ENCODE data around the gene SNRPD2. TPM values are rescaled to one million over a fixed set of nuclear protein-coding genes. Genes with fewer than 3 reads are reported as not detected.

The SNRPD2 gene
- total and polyA plus RNA-seq, 2 of the 8 experiments (the other 6 are each of a cell fraction or from before 2014, with no cell fraction given), result 645 to 759 TPM

GRCh38 chr19:45682908-45683307 is 8.8 kb downstream of the SNRPD2 start:
- H3K4me3 ChIP-seq (ENCODE audit: extremely low read depth in 1 of 4, insufficient read depth in 2 of 4, low read depth in 3 of 4, low read length in 4 of 4), result no peak overlapping the region
- peaks cover 2% of the 10 kb centered on the region for H3K23me2 ChIP-seq (ENCODE audit: low read depth, low read length)
- H3K36me3 ChIP-seq (ENCODE audit: control insufficient read depth in 2 of 4, insufficient read depth in 4 of 4, low read length in 3 of 4), result peaks cover 6 to 37% (median 22%) of the 10 kb centered on the region in 4 experiments
- H3K4me2 ChIP-seq (ENCODE audit: insufficient read depth in 1 of 2, low read depth in 2 of 2, low read length in 2 of 2), result no peak overlapping the region
- ChIA-PET CTCF (ENCODE audit: partially characterized antibody) (interaction anchor here (0.6 to 9.6 kb wide), 8 partner anchors 8 to 129 kb away, joined by 3 to 98 read pairs (median 4); partner anchors contain the start of genes QPCTL, SIX5 and SNRPD2), POLR2A (ENCODE audit: partially characterized antibody) (interaction anchor here (0.6 to 5.1 kb wide), 6 partner anchors 9 to 116 kb away, joined by 3 to 34 read pairs (median 4); partner anchors contain the start of genes QPCTL and SNRPD2)
- no peak overlapping the region for H3K9ac ChIP-seq (replicated peaks in 1 of 4; ENCODE audit: extremely low read depth in 1 of 4, low read depth in 3 of 4, low read length in 3 of 4)
- H3K4me1 ChIP-seq (replicated peaks in 1 of 4; ENCODE audit: control insufficient read depth in 3 of 4, insufficient read depth in 4 of 4, low read length in 3 of 4), result peaks cover 0 to 4% (median 2%) of the 10 kb centered on the region in 4 experiments; a peak in 4 of 7 replicates
- no peak overlapping the region for H2BK20ac ChIP-seq (ENCODE audit: low read length)
- H3K27me3 ChIP-seq (replicated peaks in 1 of 4; ENCODE audit: control insufficient read depth in 3 of 4, extremely low read depth in 1 of 4, insufficient read depth in 3 of 4, low read length in 3 of 4), result peaks cover 0 to 5% (median 0%) of the 10 kb centered on the region in 4 experiments; a peak in 3 of 7 replicates
- no peak overlapping the region for H3K4ac ChIP-seq (replicated peaks; ENCODE audit: insufficient read length, low read depth, low read length)
- no peak overlapping the region for H3K14ac ChIP-seq (ENCODE audit: insufficient read length)
- 0 out of 2 replicates have a peak, but pooled peaks cover 3% of the 10 kb centered on the region for H3K79me1 ChIP-seq (ENCODE audit: low read depth, low read length)
- no peaks in the 10 kb centered on the region for H3K79me2 ChIP-seq (ENCODE audit: control insufficient read depth in 1 of 2, insufficient read depth in 2 of 2, low read length in 2 of 2)
- H3K23ac ChIP-seq (ENCODE audit: insufficient read length), result no peak overlapping the region
- DNase-seq (ENCODE audit: low read depth in 1 of 2, low spot score in 2 of 2) (no peak), FAIRE-seq (no peak)
- H3K27ac ChIP-seq (ENCODE audit: low read depth, low read length), result no peak overlapping the region
- H4K20me1 ChIP-seq (replicated peaks in 1 of 2; ENCODE audit: control insufficient read depth in 1 of 2, insufficient read depth in 2 of 2, low read length in 2 of 2), result peaks cover 3 to 5% of the 10 kb centered on the region in 2 experiments
- no peak overlapping the region for H2BK15ac ChIP-seq (ENCODE audit: low read length)
- no peak overlapping the region for H2AK5ac ChIP-seq (ENCODE audit: low read depth, low read length)
- H2BK12ac ChIP-seq (ENCODE audit: low read depth, low read length), result no peak overlapping the region
- no peaks in the 10 kb centered on the region for H3K9me3 ChIP-seq (ENCODE audit: insufficient read depth in 2 of 2, low read depth in 1 of 2, low read length in 1 of 2)
- no peak overlapping the region for H3K56ac ChIP-seq (replicated peaks; ENCODE audit: insufficient read length, low read depth, low read length)
- H4K91ac ChIP-seq (replicated peaks; ENCODE audit: insufficient read length, low read length), result no peak overlapping the region
- no peak overlapping the region; the same call in 1 of the 2 replicates for H2BK5ac ChIP-seq (ENCODE audit: low read depth, low read length)
- no peak overlapping the region for H3K18ac ChIP-seq (ENCODE audit: extremely low read depth, low read length)
- no peak overlapping the region; the same call in 1 of the 2 replicates for H4K8ac ChIP-seq (ENCODE audit: extremely low read depth, insufficient read depth, low read length)
- H2AFZ ChIP-seq (ENCODE audit: low read length), result no peak overlapping the region
- 80% methylated on average over 5 of the region's 5 CpGs; no CpG with 5 or more reads in 1 of the 2 experiments for WGBS, 2 experiments (ENCODE audit: extremely low coverage in 1 of 2, insufficient coverage in 1 of 2, insufficient read length in 1 of 2, insufficient replicate concordance in 2 of 2, low coverage in 1 of 2, low lambda C conversion rate in 2 of 2, missing lambda C conversion rate in 1 of 2)
- H4K5ac ChIP-seq (ENCODE audit: insufficient read length, low read depth, low read length), result no peak overlapping the region
- no peak overlapping the region for H2BK120ac ChIP-seq (replicated peaks; ENCODE audit: low read depth, low read length)
- TF ChIP-seq KDM5A (IDR thresholded peaks at IDR 0.05; ENCODE audit: low read length) (no peak), SIRT6 (IDR thresholded peaks at IDR 0.05; ENCODE audit: low read length) (no peak), BRCA1 (IDR thresholded peaks at IDR 0.05; ENCODE audit: low read depth, low read length) (no peak), HDAC6 (IDR thresholded peaks at IDR 0.05; ENCODE audit: low read depth, low read length) (no peak), POLR2A (IDR thresholded peaks at IDR 0.05; ENCODE audit: control extremely low read depth in 1 of 2, low read depth in 2 of 2, low read length in 2 of 2) (no peak), EGR1 (IDR thresholded peaks at IDR 0.05; ENCODE audit: borderline replicate concordance, low read depth, low read length) (no peak), RFX5 (IDR thresholded peaks at IDR 0.05; ENCODE audit: borderline replicate concordance, low read depth, low read length) (no peak), GTF2F1 (IDR thresholded peaks at IDR 0.05; ENCODE audit: borderline replicate concordance, low read depth, low read length) (no peak), POU5F1 (IDR thresholded peaks at IDR 0.05; ENCODE audit: low read depth, low read length) (no peak), FOSL1 (IDR thresholded peaks at IDR 0.05; ENCODE audit: insufficient read depth, low read depth, low read length) (no peak), YY1 (IDR thresholded peaks at IDR 0.05; ENCODE audit: low read depth, low read length) (no peak), SP4 (IDR thresholded peaks at IDR 0.05; ENCODE audit: low read length) (no peak), EZH2 (IDR thresholded peaks at IDR 0.05; ENCODE audit: low read depth, low read length, severe bottlenecking) (no peak), SP1 (IDR thresholded peaks at IDR 0.05; ENCODE audit: low read depth, low read length) (no peak), SIN3A (conservative IDR thresholded peaks at IDR 0.05 in 1 of 2, IDR thresholded peaks at IDR 0.05 in 1 of 2; ENCODE audit: low read depth in 1 of 2, low read length in 2 of 2) (no peak)

All from H1 (cell line).